ENCODE data around the gene DNASE1L1. TPM values are rescaled to one million over a fixed set of nuclear protein-coding genes. Genes with fewer than 3 reads are reported as not detected.

Gene DNASE1L1
- total and polyA plus RNA-seq, 2 of the 13 experiments (the other 11 are each of a cell fraction or from before 2014, with no cell fraction given): 4.7 to 12.3 TPM

DNA sequence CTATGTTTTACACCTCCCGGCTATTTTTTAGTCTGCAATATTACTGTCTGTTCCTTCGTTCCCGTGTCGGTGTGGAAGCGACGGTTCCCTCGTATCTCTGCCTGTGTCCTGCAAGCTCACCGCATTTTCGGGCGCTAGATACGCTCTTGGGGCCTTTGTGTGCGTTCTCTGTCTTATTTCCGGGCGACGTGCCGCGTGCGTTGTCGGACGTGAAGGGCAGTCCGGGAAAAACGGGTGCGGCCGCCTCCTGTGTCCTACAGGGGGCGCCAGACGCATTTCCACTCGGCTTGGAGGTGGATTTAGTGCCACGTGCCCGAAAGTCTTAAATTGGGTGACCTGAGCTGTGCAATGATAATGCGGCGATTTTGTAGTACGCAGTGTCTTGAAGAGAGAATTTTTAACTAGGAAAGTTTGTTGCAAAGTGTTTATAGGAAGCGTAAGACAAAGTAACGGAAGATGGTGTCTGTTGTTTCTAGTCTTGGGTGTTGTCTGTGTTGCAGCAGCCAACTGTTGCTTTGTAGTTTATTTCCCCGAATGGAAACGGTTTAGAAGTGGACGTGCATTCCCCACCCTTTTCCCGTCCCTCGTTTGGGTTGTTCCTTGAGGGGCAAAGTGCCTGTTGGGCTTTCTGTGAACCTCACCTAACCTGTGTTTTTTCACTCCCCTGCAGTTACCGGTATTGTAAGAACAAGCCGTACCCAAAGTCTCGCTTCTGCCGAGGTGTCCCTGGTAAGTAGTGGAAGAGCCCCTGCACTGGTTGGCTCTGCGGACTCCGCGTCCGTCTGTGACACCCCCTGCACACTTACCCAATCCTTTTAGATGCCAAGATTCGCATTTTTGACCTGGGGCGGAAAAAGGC is 10.2 kb downstream of the DNASE1L1 start:
- DNase-seq (ENCODE audit: low spot score): peak; percentile 70
- H3K4me1 ChIP-seq (ENCODE audit: insufficient read depth, low read length): peaks cover 32% of the 10 kb centered on the region
- TSS peak; percentile 85 for BruUV-seq (replicated peaks)
- TF ChIP-seq, protein P1, sequence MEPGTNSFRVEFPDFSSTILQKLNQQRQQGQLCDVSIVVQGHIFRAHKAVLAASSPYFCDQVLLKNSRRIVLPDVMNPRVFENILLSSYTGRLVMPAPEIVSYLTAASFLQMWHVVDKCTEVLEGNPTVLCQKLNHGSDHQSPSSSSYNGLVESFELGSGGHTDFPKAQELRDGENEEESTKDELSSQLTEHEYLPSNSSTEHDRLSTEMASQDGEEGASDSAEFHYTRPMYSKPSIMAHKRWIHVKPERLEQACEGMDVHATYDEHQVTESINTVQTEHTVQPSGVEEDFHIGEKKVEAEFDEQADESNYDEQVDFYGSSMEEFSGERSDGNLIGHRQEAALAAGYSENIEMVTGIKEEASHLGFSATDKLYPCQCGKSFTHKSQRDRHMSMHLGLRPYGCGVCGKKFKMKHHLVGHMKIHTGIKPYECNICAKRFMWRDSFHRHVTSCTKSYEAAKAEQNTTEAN (CRISPR knock-in tag; conservative IDR thresholded peaks at IDR 0.05): 0 out of 2 replicates have a peak, but pooled peaks have one; percentile 13
- TF ChIP-seq SAP130 (CRISPR knock-in tag; IDR thresholded peaks at IDR 0.05; ENCODE audit: low read depth) (0 out of 2 replicates have a peak, but pooled peaks have one; percentile 34), STAG1 (CRISPR knock-in tag; IDR thresholded peaks at IDR 0.05) (peak; percentile 37), RXRB (CRISPR knock-in tag; IDR thresholded peaks at IDR 0.05; ENCODE audit: borderline replicate concordance) (no peak), ZNF10 (CRISPR knock-in tag; IDR thresholded peaks at IDR 0.05; ENCODE audit: borderline replicate concordance, low read depth) (no peak), ZNF232 (CRISPR knock-in tag; IDR thresholded peaks at IDR 0.05; ENCODE audit: borderline replicate concordance) (0 out of 2 replicates have a peak, but pooled peaks have one; percentile 18), CBFB (CRISPR knock-in tag; IDR thresholded peaks at IDR 0.05) (0 out of 2 replicates have a peak, but pooled peaks have one; percentile 11), ZNF557 (CRISPR knock-in tag; IDR thresholded peaks at IDR 0.05) (0 out of 2 replicates have a peak, but pooled peaks have one; percentile 22), ZFX (CRISPR knock-in tag; IDR thresholded peaks at IDR 0.05; ENCODE audit: low read depth) (peak; percentile 27; the same call in 1 of the 2 replicates), ETV6 (CRISPR knock-in tag; conservative IDR thresholded peaks at IDR 0.05) (no peak), ASH2L (IDR thresholded peaks at IDR 0.05; ENCODE audit: insufficient read length, low read depth, low read length) (peak; percentile 62), MXD4 (CRISPR knock-in tag; IDR thresholded peaks at IDR 0.05) (0 out of 2 replicates have a peak, but pooled peaks have one; percentile 2), GZF1 (CRISPR knock-in tag; IDR thresholded peaks at IDR 0.05) (no peak)
- TF ChIP-seq, protein P2, sequence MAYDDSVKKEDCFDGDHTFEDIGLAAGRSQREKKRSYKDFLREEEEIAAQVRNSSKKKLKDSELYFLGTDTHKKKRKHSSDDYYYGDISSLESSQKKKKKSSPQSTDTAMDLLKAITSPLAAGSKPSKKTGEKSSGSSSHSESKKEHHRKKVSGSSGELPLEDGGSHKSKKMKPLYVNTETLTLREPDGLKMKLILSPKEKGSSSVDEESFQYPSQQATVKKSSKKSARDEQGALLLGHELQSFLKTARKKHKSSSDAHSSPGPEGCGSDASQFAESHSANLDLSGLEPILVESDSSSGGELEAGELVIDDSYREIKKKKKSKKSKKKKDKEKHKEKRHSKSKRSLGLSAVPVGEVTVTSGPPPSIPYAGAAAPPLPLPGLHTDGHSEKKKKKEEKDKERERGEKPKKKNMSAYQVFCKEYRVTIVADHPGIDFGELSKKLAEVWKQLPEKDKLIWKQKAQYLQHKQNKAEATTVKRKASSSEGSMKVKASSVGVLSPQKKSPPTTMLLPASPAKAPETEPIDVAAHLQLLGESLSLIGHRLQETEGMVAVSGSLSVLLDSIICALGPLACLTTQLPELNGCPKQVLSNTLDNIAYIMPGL (CRISPR knock-in tag; IDR thresholded peaks at IDR 0.05; ENCODE audit: borderline replicate concordance in 1 of 2, low read depth in 1 of 2): peak; percentile 35 to 49; a peak in 1 of 4 replicates
- TF ChIP-seq, protein P3, sequence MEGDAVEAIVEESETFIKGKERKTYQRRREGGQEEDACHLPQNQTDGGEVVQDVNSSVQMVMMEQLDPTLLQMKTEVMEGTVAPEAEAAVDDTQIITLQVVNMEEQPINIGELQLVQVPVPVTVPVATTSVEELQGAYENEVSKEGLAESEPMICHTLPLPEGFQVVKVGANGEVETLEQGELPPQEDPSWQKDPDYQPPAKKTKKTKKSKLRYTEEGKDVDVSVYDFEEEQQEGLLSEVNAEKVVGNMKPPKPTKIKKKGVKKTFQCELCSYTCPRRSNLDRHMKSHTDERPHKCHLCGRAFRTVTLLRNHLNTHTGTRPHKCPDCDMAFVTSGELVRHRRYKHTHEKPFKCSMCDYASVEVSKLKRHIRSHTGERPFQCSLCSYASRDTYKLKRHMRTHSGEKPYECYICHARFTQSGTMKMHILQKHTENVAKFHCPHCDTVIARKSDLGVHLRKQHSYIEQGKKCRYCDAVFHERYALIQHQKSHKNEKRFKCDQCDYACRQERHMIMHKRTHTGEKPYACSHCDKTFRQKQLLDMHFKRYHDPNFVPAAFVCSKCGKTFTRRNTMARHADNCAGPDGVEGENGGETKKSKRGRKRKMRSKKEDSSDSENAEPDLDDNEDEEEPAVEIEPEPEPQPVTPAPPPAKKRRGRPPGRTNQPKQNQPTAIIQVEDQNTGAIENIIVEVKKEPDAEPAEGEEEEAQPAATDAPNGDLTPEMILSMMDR (CRISPR knock-in tag; IDR thresholded peaks at IDR 0.05): peak; percentile 80
- TF ChIP-seq, protein P4, sequence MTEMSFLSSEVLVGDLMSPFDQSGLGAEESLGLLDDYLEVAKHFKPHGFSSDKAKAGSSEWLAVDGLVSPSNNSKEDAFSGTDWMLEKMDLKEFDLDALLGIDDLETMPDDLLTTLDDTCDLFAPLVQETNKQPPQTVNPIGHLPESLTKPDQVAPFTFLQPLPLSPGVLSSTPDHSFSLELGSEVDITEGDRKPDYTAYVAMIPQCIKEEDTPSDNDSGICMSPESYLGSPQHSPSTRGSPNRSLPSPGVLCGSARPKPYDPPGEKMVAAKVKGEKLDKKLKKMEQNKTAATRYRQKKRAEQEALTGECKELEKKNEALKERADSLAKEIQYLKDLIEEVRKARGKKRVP (CRISPR knock-in tag; IDR thresholded peaks at IDR 0.05): peak in 1 of 2 experiments; percentile 15; a peak in 1 of 4 replicates

More for the DNA sequence above, 10.2 kb downstream of the DNASE1L1 start:
- H3K36me3 ChIP-seq (replicated peaks in 1 of 2; ENCODE audit: control insufficient read depth in 1 of 2, insufficient read depth in 2 of 2, low read length in 2 of 2): peaks cover 6 to 22% of the 10 kb centered on the region in 2 experiments; a peak in 4 of 5 replicates
- H3K4me3 ChIP-seq (replicated peaks in 1 of 3; ENCODE audit: insufficient read depth in 1 of 3, low read depth in 2 of 3, low read length in 3 of 3): peak overlapping the region; percentile 73 to 85 (median 85)
- FAIRE-seq: peak; percentile 60
- H2AFZ ChIP-seq (ENCODE audit: low read length): no peak overlapping the region
- WGBS (ENCODE audit: low lambda C conversion rate): 1% methylated on average over 16 of the region's 49 CpGs
- H3K9ac ChIP-seq (ENCODE audit: insufficient read depth, low read depth, low read length): peak overlapping the region; percentile 97
- peaks cover 21% of the 10 kb centered on the region for H3K79me2 ChIP-seq (ENCODE audit: insufficient read depth, low read length)
- ChIA-PET CTCF (ENCODE audit: low intra/inter-chr PET ratio, low total read pairs) (no interaction called here), POLR2A (interaction anchor here (1.0 to 6.3 kb wide), 13 partner anchors 11 to 143 kb away, joined by 3 to 75 read pairs (median 8); partner anchors contain the start of genes ATP6AP1, DNASE1L1, FLNA and LAGE3)
- H3K9me3 ChIP-seq (ENCODE audit: low read length): no peaks in the 10 kb centered on the region
- in situ Hi-C loops (cut with HindIII; ENCODE audit: extremely low pct_ligation_motif_present, low pct_unique_long_range_greater_than_20kb) (no loop called here), intact Hi-C loops (cut with micrococcal nuclease; ENCODE audit: unreplicated experiment) (no loop called here)
- peak overlapping the region; percentile 97 for H3K4me2 ChIP-seq (ENCODE audit: low read depth, low read length)
- H3K27ac ChIP-seq (ENCODE audit: extremely low read length, insufficient read depth, low read length): peak overlapping the region; percentile 98
- H4K20me1 ChIP-seq (ENCODE audit: insufficient read depth, low read length): peaks cover 21% of the 10 kb centered on the region; the same call in 1 of the 2 replicates
- H3K27me3 ChIP-seq (ENCODE audit: control insufficient read depth in 1 of 2, insufficient read depth in 2 of 2, low read length in 2 of 2): no peaks in the 10 kb centered on the region; a peak in 1 of 5 replicates
- 0 out of 3 replicates have a peak, but pooled peaks have one; percentile 2 for ATAC-seq

Measured in HepG2 (cell line).